H9 (cell line): ENCODE results near the gene NIM1K. TPM values are rescaled to one million over a fixed set of nuclear protein-coding genes. Genes with fewer than 3 reads are reported as not detected.

Source experiments
- DNase-seq: peaks from one replicate; pipeline ENCODE4 v3.0.0-alpha.2; 2017
- H2AFZ ChIP-seq: one replicate; pipeline ENCODE4 v1.6.1; 2013; ENCODE audit warnings: mild to moderate bottlenecking, low read length, control low read depth, moderate library complexity
- H2AK5ac ChIP-seq: 2 replicates; pipeline ENCODE4 v1.6.1; 2013; ENCODE audit warnings: low read length, control low read depth, mixed read lengths; ENCODE audit not compliant: insufficient read length
- H2BK120ac ChIP-seq: one replicate; pipeline ENCODE4 v1.6.1; 2013; ENCODE audit warnings: low read depth, mild to moderate bottlenecking, low read length, control low read depth, inconsistent platforms; ENCODE audit not compliant: poor library complexity, severe bottlenecking
- H2BK12ac ChIP-seq: 2 replicates; pipeline ENCODE4 v1.6.1; 2013; ENCODE audit warnings: low read length, control low read depth, mixed read lengths, low read depth; ENCODE audit not compliant: insufficient read length
- H2BK15ac ChIP-seq: 2 replicates; pipeline ENCODE4 v1.6.1; 2013; ENCODE audit warnings: low read depth, low read length, control low read depth
- H2BK20ac ChIP-seq: one replicate; pipeline ENCODE4 v1.6.1; 2013; ENCODE audit warnings: low read depth, mild to moderate bottlenecking, low read length, control low read depth, inconsistent platforms; ENCODE audit not compliant: poor library complexity, severe bottlenecking
- H2BK5ac ChIP-seq: 2 replicates; pipeline ENCODE4 v1.6.1; 2013; ENCODE audit warnings: low read length, control low read depth, mixed read lengths; ENCODE audit not compliant: insufficient read length
- H3K14ac ChIP-seq: 2 replicates; pipeline ENCODE4 v1.6.1; 2013; ENCODE audit warnings: low read length, control low read depth; ENCODE audit not compliant: insufficient read depth
- H3K18ac ChIP-seq: 2 replicates; pipeline ENCODE4 v1.6.1; 2013; ENCODE audit warnings: low read depth, mild to moderate bottlenecking, mixed read lengths, low read length, control low read depth; ENCODE audit not compliant: insufficient read length
- H3K23ac ChIP-seq: 2 replicates; pipeline ENCODE4 v1.6.1; 2013; ENCODE audit warnings: low read length, control low read depth, mixed read lengths, low read depth; ENCODE audit not compliant: insufficient read length
- H3K23me2 ChIP-seq: 2 replicates; pipeline ENCODE4 v1.6.1; 2013; ENCODE audit warnings: low read depth, mild to moderate bottlenecking, mixed read lengths, low read length, control low read depth; ENCODE audit not compliant: insufficient read length, poor library complexity, severe bottlenecking
- H3K27ac ChIP-seq: 2 replicates; pipeline ENCODE4 v1.5.1; 2013; ENCODE audit warnings: low read length, control low read depth, mixed read lengths, low read depth; ENCODE audit not compliant: insufficient read length
- H3K27me3 ChIP-seq: 2 replicates; pipeline ENCODE4 v1.6.1; 2013; ENCODE audit warnings: low read length, control low read depth, inconsistent platforms; ENCODE audit not compliant: insufficient read depth
- H3K4ac ChIP-seq: 2 replicates; pipeline ENCODE4 v1.6.1; 2013; ENCODE audit warnings: low read depth, mild to moderate bottlenecking, control low read depth, inconsistent platforms, low read length, moderate library complexity
- H3K4me1 ChIP-seq: 2 replicates; pipeline ENCODE4 v1.6.1; 2013; ENCODE audit warnings: low read length, control low read depth, inconsistent platforms; ENCODE audit not compliant: insufficient read depth
- H3K4me2 ChIP-seq: 2 replicates; pipeline ENCODE4 v1.6.1; 2013; ENCODE audit warnings: low read length, control low read depth, mixed read lengths; ENCODE audit not compliant: insufficient read length, insufficient read depth
- H3K56ac ChIP-seq: 2 replicates; pipeline ENCODE4 v1.6.1; 2013; ENCODE audit warnings: low read depth, mild to moderate bottlenecking, mixed read lengths, low read length, control low read depth; ENCODE audit not compliant: insufficient read length
- H3K79me1 ChIP-seq: 2 replicates; pipeline ENCODE4 v1.6.1; 2013; ENCODE audit warnings: low read depth, mild to moderate bottlenecking, moderate library complexity, low read length, control low read depth, inconsistent platforms; ENCODE audit not compliant: insufficient read depth, poor library complexity, severe bottlenecking
- H3K79me2 ChIP-seq: 2 replicates; pipeline ENCODE4 v1.6.1; 2013; ENCODE audit warnings: low read length, control low read depth, inconsistent platforms; ENCODE audit not compliant: insufficient read depth
- H3K9ac ChIP-seq: 2 replicates; pipeline ENCODE4 v1.6.1; 2013; ENCODE audit warnings: low read length, control low read depth, mixed read lengths; ENCODE audit not compliant: insufficient read length; ENCODE audit errors: extremely low read depth
- H3K9me3 ChIP-seq: one replicate; pipeline ENCODE4 v1.6.1; 2013; ENCODE audit warnings: low read depth, low read length, inconsistent platforms; ENCODE audit not compliant: control insufficient read depth
- H3T11ph ChIP-seq: one replicate; pipeline ENCODE4 v1.6.1; 2013; ENCODE audit warnings: mild to moderate bottlenecking, low read length, control low read depth, inconsistent platforms
- H4K20me1 ChIP-seq: one replicate; pipeline ENCODE4 v1.6.1; 2013; ENCODE audit not compliant: control insufficient read depth, insufficient read length, insufficient read depth
- H4K5ac ChIP-seq: 2 replicates; pipeline ENCODE4 v1.6.1; 2013; ENCODE audit warnings: low read depth, mild to moderate bottlenecking, mixed read lengths, low read length, control low read depth; ENCODE audit not compliant: insufficient read length
- H4K8ac ChIP-seq: replicated peaks from 2 replicates; pipeline ENCODE4 v1.6.1; 2013; ENCODE audit warnings: low read length, control low read depth, mixed read lengths, low read depth; ENCODE audit not compliant: insufficient read length
- H4K91ac ChIP-seq: 2 replicates; pipeline ENCODE4 v1.6.1; 2013; ENCODE audit warnings: low read depth, mild to moderate bottlenecking, moderate library complexity, mixed read lengths, low read length, control low read depth; ENCODE audit not compliant: insufficient read length
- H3K27ac Mint-ChIP-seq, 3 experiments: 2 replicates in 2 of 3; 3 replicates in 1 of 3; pipeline ENCODE4 v1.8.0; 2020 to 2021; ENCODE audit warnings: mixed read lengths in 3 of 3, mild to moderate bottlenecking in 1 of 3, moderate library complexity in 1 of 3
- H3K27me3 Mint-ChIP-seq: 2 replicates; pipeline ENCODE4 v1.8.0; 2021; ENCODE audit warnings: low read depth, mild to moderate bottlenecking, moderate library complexity, mixed read lengths
- H3K36me3 Mint-ChIP-seq, 3 experiments: 2 replicates in 2 of 3; 3 replicates in 1 of 3; pipeline ENCODE4 v1.8.0; 2020 to 2021; ENCODE audit warnings: low read depth in 3 of 3, mixed read lengths in 3 of 3; ENCODE audit not compliant: insufficient read depth in 1 of 3
- H3K4me1 Mint-ChIP-seq, 2 experiments: 2 replicates each; pipeline ENCODE4 v1.8.0; 2020; ENCODE audit warnings: mixed read lengths in 2 of 2
- H3K4me3 Mint-ChIP-seq, 2 experiments: 2 replicates in 1 of 2; 3 replicates in 1 of 2; pipeline ENCODE4 v1.8.0; 2020 to 2021; ENCODE audit warnings: mild to moderate bottlenecking in 2 of 2, mixed read lengths in 2 of 2, moderate library complexity in 1 of 2
- H3K9me3 Mint-ChIP-seq, 2 experiments: 2 replicates in 1 of 2; 3 replicates in 1 of 2; pipeline ENCODE4 v1.8.0; 2020; ENCODE audit warnings: mild to moderate bottlenecking in 2 of 2, mixed read lengths in 2 of 2, moderate library complexity in 1 of 2
- WGBS: extraction: QIAGEN DNeasy Blood & Tissue Kit; methylation state at CpG from one replicate; pipeline ENCODE4 v1.1.7; 2013; ENCODE audit warnings: missing lambda C conversion rate, low lambda C conversion rate, mixed read lengths; ENCODE audit not compliant: insufficient read length; ENCODE audit errors: extremely low coverage; 5-methylcytosine and 5-hydroxymethylcytosine counted together
- total RNA-seq: library from RNA; stranded (reverse); gene quantifications from 2 replicates; pipeline ENCODE4 v1.2.1, GENCODE V29; 2021
- TF ChIP-seq, protein P1 (sequence below): fragments of 200-600 bp; sonication (generic); conservative IDR thresholded peaks from 3 replicates; pipeline ENCODE4 v1.8.0; 2021; ENCODE audit warnings: antibody characterized with exemption, mild to moderate bottlenecking

Gene NIM1K
- total RNA-seq, 1 experiment from 2014 or later = 0.07 TPM

DNA sequence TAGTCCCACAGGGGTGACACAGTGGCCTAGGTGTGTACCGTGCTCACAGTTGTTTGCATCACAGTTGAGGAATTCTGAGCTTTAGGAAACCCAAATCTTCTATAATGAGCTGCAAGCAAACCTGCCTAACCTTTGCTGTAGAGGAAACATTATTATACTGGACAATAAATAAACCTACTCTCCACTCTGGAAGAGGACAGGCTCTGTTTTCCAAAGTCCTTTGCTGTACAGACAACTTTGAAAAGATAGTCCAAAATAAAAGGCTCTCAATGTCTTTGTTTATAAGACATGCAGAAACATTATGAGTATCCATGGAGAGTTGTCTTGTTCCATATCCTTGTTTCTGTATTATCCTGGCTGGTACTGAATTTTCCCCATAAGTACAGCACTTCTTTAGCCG is 42.0 kb upstream of the NIM1K start:
- no peak for DNase-seq
- TF ChIP-seq, protein P1, sequence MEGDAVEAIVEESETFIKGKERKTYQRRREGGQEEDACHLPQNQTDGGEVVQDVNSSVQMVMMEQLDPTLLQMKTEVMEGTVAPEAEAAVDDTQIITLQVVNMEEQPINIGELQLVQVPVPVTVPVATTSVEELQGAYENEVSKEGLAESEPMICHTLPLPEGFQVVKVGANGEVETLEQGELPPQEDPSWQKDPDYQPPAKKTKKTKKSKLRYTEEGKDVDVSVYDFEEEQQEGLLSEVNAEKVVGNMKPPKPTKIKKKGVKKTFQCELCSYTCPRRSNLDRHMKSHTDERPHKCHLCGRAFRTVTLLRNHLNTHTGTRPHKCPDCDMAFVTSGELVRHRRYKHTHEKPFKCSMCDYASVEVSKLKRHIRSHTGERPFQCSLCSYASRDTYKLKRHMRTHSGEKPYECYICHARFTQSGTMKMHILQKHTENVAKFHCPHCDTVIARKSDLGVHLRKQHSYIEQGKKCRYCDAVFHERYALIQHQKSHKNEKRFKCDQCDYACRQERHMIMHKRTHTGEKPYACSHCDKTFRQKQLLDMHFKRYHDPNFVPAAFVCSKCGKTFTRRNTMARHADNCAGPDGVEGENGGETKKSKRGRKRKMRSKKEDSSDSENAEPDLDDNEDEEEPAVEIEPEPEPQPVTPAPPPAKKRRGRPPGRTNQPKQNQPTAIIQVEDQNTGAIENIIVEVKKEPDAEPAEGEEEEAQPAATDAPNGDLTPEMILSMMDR = no peak
- Histone ChIP-seq H4K91ac (no peak overlapping the region), H3K4me1 (no peaks in the 10 kb centered on the region), H4K8ac (no peak overlapping the region), H3K9ac (no peak overlapping the region), H3K27me3 (no peaks in the 10 kb centered on the region), H3K79me2 (no peaks in the 10 kb centered on the region; the same call in 1 of the 2 replicates), H2AK5ac (no peak overlapping the region), H3K79me1 (no peaks in the 10 kb centered on the region), H3K14ac (no peak overlapping the region), H3K18ac (no peak overlapping the region), H2BK12ac (no peak overlapping the region), H3K4me2 (no peak overlapping the region), H4K20me1 (no peaks in the 10 kb centered on the region), H3K27ac (no peak overlapping the region), H3K23ac (no peak overlapping the region), H3K4ac (no peak overlapping the region), H2AFZ (no peak overlapping the region), H3K9me3 (no peaks in the 10 kb centered on the region), H2BK20ac (no peak overlapping the region), H2BK120ac (no peak overlapping the region), H3K23me2 (no peaks in the 10 kb centered on the region), H2BK15ac (no peak overlapping the region), H2BK5ac (no peak overlapping the region), H3T11ph (no peak overlapping the region), H3K56ac (no peak overlapping the region), H4K5ac (no peak overlapping the region)
- no CpG with 5 or more reads among the region's 2 CpGs for WGBS
- no peaks in the 10 kb centered on the region for H3K9me3 Mint-ChIP-seq
- H3K36me3 Mint-ChIP-seq = peaks cover 4 to 50% (median 15%) of the 10 kb centered on the region in 3 experiments; a peak in 5 of 7 replicates
- H3K4me1 Mint-ChIP-seq = peaks cover 7% of the 10 kb centered on the region in 2 experiments
- no peak overlapping the region for H3K27ac Mint-ChIP-seq
- no peaks in the 10 kb centered on the region for H3K27me3 Mint-ChIP-seq
- no peak overlapping the region for H3K4me3 Mint-ChIP-seq
